T47D (cell line): ENCODE measurements around the gene AP1G1.

Source experiments
- DNase-seq, 2 experiments: peaks; one replicate each; pipeline versions ENCODE4 v3.0.0 to v3.0.0-alpha.2; 2011 to 2012; ENCODE audit warnings: low read depth in 1 of 2, low spot score in 1 of 2
- JUND ChIP-seq: IDR thresholded peaks from 2 replicates; pipeline ENCODE4 v1.6.1; 2012; ENCODE audit warnings: low read depth
- in situ Hi-C: cut with HindIII; loops from 2 replicates; pipeline ENCODE4 v1.10.0; 2016; ENCODE audit warnings: low sequenced_read_pairs, low pct_unique_long_range_greater_than_20kb

The AP1G1 gene

GRCh38 chr16:71769222-71769621 is 39.4 kb downstream of the AP1G1 start:
- no peak for TF ChIP-seq JUND
- no peak for DNase-seq
- in situ Hi-C loops, result no loop called here

GRCh38 chr16:71767060-71767900 is 41.4 kb downstream of the AP1G1 start:
- TF ChIP-seq JUND, result no peak
- in situ Hi-C loops, result no loop called here
- no peak for DNase-seq

- no peak for DNase-seq
- in situ Hi-C loops, result no loop called here
- no peak for TF ChIP-seq JUND
Observed at GRCh38 chr16:71762186-71762585, 46.4 kb downstream of the AP1G1 start.

- TF ChIP-seq JUND, result no peak
- in situ Hi-C loops, result no loop called here
- no peak for DNase-seq
Observed at GRCh38 chr16:71761097-71761496, 47.5 kb downstream of the AP1G1 start.

- TF ChIP-seq JUND, result no peak
- in situ Hi-C loops, result no loop called here
- DNase-seq, result no peak
Observed at GRCh38 chr16:71758293-71758760, 50.3 kb downstream of the AP1G1 start.

- no peak for DNase-seq
- in situ Hi-C loops, result no loop called here
- TF ChIP-seq JUND, result no peak
Observed at GRCh38 chr16:71754652-71755051, 54.0 kb downstream of the AP1G1 start.

- in situ Hi-C loops, result no loop called here
- no peak for TF ChIP-seq JUND
- DNase-seq, result no peak
Observed at GRCh38 chr16:71754108-71754507, 54.5 kb downstream of the AP1G1 start.

- in situ Hi-C loops, result no loop called here
- no peak for DNase-seq
- no peak for TF ChIP-seq JUND
Observed at GRCh38 chr16:71748226-71748625, 60.4 kb downstream of the AP1G1 start.

- peak; percentile 24 to 65 for DNase-seq
- in situ Hi-C loops, result no loop called here
- TF ChIP-seq JUND, result no peak
Observed at GRCh38 chr16:71746442-71747046, 62.1 kb downstream of the AP1G1 start.

GRCh38 chr16:71738855-71739254 is 69.8 kb downstream of the AP1G1 start:
- DNase-seq, result no peak
- no peak for TF ChIP-seq JUND
- in situ Hi-C loops, result no loop called here

- no peak for TF ChIP-seq JUND
- no peak for DNase-seq
- in situ Hi-C loops, result no loop called here
Observed at GRCh38 chr16:71737501-71737900, 71.1 kb downstream of the AP1G1 start.

GRCh38 chr16:71734511-71734910 is 74.1 kb downstream of the AP1G1 start:
- TF ChIP-seq JUND, result no peak
- DNase-seq, result no peak
- in situ Hi-C loops, result no loop called here

- in situ Hi-C loops, result no loop called here
- DNase-seq, result no peak
- TF ChIP-seq JUND, result no peak
Observed at GRCh38 chr16:71732587-71732986, 76.0 kb downstream of the AP1G1 start.
